ENCODE results near the gene BOD1L2. TPM values are rescaled to one million over a fixed set of nuclear protein-coding genes. Genes with fewer than 3 reads are reported as not detected.

BOD1L2 gene
- total RNA-seq, 1 experiment from 2014 or later = not detected

GRCh38 chr18:57143265-57143664 is 3.6 kb upstream of the BOD1L2 start:
- Histone ChIP-seq H2AFZ (ENCODE audit: low read depth, low read length, poor library complexity, severe bottlenecking) (no peak overlapping the region), H4K20me1 (ENCODE audit: insufficient read depth) (no peaks in the 10 kb centered on the region), H3K27ac (ENCODE audit: low read depth, low read length) (no peak overlapping the region), H3K36me3 (ENCODE audit: control insufficient read depth in 1 of 2, insufficient read depth in 2 of 2, low read length in 2 of 2) (no peaks in the 10 kb centered on the region), H3K27me3 (ENCODE audit: insufficient read depth, low read length) (peaks cover 11% of the 10 kb centered on the region; the same call in 1 of the 2 replicates), H3K4me2 (ENCODE audit: low read length) (no peak overlapping the region), H3K9me3 (ENCODE audit: control insufficient read depth in 1 of 2, insufficient read depth in 1 of 2, low read depth in 1 of 2, low read length in 2 of 2) (no peaks in the 10 kb centered on the region), H3K79me2 (ENCODE audit: insufficient read depth, low read length) (no peaks in the 10 kb centered on the region), H3K4me1 (ENCODE audit: control insufficient read depth in 1 of 2, insufficient read depth in 2 of 2, low read length in 2 of 2) (no peaks in the 10 kb centered on the region), H3K9ac (ENCODE audit: low read length) (no peak overlapping the region), H3K4me3 (replicated peaks in 1 of 2; ENCODE audit: low read depth in 1 of 2, low read length in 2 of 2) (no peak overlapping the region), H3K9me2 (ENCODE audit: insufficient read depth) (no peaks in the 10 kb centered on the region)
- ATAC-seq (no peak), DNase-seq (ENCODE audit: low read depth, low spot score) (no peak)
- ChIA-PET RAD21 (ENCODE audit: low non-redundant PET in 1 of 2, low total read pairs in 2 of 2, uncharacterized antibody in 2 of 2, unreplicated experiment in 2 of 2) (no interaction called here), POLR2A (no interaction called here), CTCF (no interaction called here)
- TF ChIP-seq MAX (IDR thresholded peaks at IDR 0.05) (no peak), ZFX (IDR thresholded peaks at IDR 0.05) (no peak), CBX3 (IDR thresholded peaks at IDR 0.05; ENCODE audit: low read depth) (no peak), SRF (IDR thresholded peaks at IDR 0.05; ENCODE audit: low read depth) (no peak), CEBPB (IDR thresholded peaks at IDR 0.05; ENCODE audit: low read depth) (no peak), ZBTB33 (IDR thresholded peaks at IDR 0.05; ENCODE audit: extremely low read depth, insufficient replicate concordance, low read length) (no peak), YY1 (IDR thresholded peaks at IDR 0.05; ENCODE audit: extremely low read depth, insufficient replicate concordance, low read depth, low read length) (no peak)
- BruUV-seq (replicated peaks) = no TSS peak
- intact Hi-C loops (cut with micrococcal nuclease) = no loop called here

GRCh38 chr18:57148263-57148662 is 1.4 kb downstream of the BOD1L2 start:
- no TSS peak for BruUV-seq (replicated peaks)
- H3K9me3 ChIP-seq (ENCODE audit: control insufficient read depth in 1 of 2, insufficient read depth in 1 of 2, low read depth in 1 of 2, low read length in 2 of 2) = no peaks in the 10 kb centered on the region
- no peak overlapping the region for H3K4me3 ChIP-seq (replicated peaks in 1 of 2; ENCODE audit: low read depth in 1 of 2, low read length in 2 of 2)
- H3K4me1 ChIP-seq (ENCODE audit: control insufficient read depth in 1 of 2, insufficient read depth in 2 of 2, low read length in 2 of 2) = no peaks in the 10 kb centered on the region
- TF ChIP-seq EZH2 (IDR thresholded peaks at IDR 0.05) (no peak), EGR1 (IDR thresholded peaks at IDR 0.05; ENCODE audit: low read depth) (no peak), SRF (IDR thresholded peaks at IDR 0.05; ENCODE audit: low read depth) (no peak), MAX (IDR thresholded peaks at IDR 0.05) (no peak), SIN3A (IDR thresholded peaks at IDR 0.05; ENCODE audit: low read depth) (no peak), YY1 (IDR thresholded peaks at IDR 0.05; ENCODE audit: extremely low read depth, insufficient replicate concordance, low read depth, low read length) (no peak)
- intact Hi-C loops (cut with micrococcal nuclease) = no loop called here
- no peaks in the 10 kb centered on the region for H3K36me3 ChIP-seq (ENCODE audit: control insufficient read depth in 1 of 2, insufficient read depth in 2 of 2, low read length in 2 of 2)
- H3K27me3 ChIP-seq (ENCODE audit: insufficient read depth, low read length) = peaks cover 21% of the 10 kb centered on the region; the same call in 1 of the 2 replicates
- DNase-seq (ENCODE audit: low read depth, low spot score) (no peak), ATAC-seq (no peak)
- H4K20me1 ChIP-seq (ENCODE audit: insufficient read depth) = no peaks in the 10 kb centered on the region
- no peak overlapping the region for H2AFZ ChIP-seq (ENCODE audit: low read depth, low read length, poor library complexity, severe bottlenecking)
- RAD21 ChIA-PET (ENCODE audit: low non-redundant PET in 1 of 2, low total read pairs in 2 of 2, uncharacterized antibody in 2 of 2, unreplicated experiment in 2 of 2) = no interaction called here
- no peaks in the 10 kb centered on the region for H3K9me2 ChIP-seq (ENCODE audit: insufficient read depth)
- POLR2A ChIA-PET = no interaction called here
- CTCF ChIA-PET = no interaction called here
- H3K4me2 ChIP-seq (ENCODE audit: low read length) = no peak overlapping the region
- H3K79me2 ChIP-seq (ENCODE audit: insufficient read depth, low read length) = no peaks in the 10 kb centered on the region
- H3K9ac ChIP-seq (ENCODE audit: low read length) = no peak overlapping the region
- H3K27ac ChIP-seq (ENCODE audit: low read depth, low read length) = no peak overlapping the region

Data from HCT116 (cell line).